Skeletal muscle tissue (tissue), 4 donors: ENCODE results near the gene PORCN. TPM values are rescaled to one million over a fixed set of nuclear protein-coding genes. Genes with fewer than 3 reads are reported as not detected.

ENCODE experiments used
- H3K27ac ChIP-seq: one replicate; pipeline ENCODE4 v1.7.0; 2013; ENCODE audit warnings: mild to moderate bottlenecking, low read depth, low read length, inconsistent platforms
- H3K27me3 ChIP-seq, 3 donors: one replicate each; pipeline ENCODE4 v1.7.0; 2013; ENCODE audit warnings: low read length in 3 of 3; ENCODE audit not compliant: control insufficient read depth in 3 of 3, insufficient read depth in 3 of 3
- H3K36me3 ChIP-seq, 3 donors: one replicate each; pipeline ENCODE4 v1.7.0; 2013; ENCODE audit warnings: low read length in 3 of 3; ENCODE audit not compliant: control insufficient read depth in 3 of 3, insufficient read depth in 3 of 3
- H3K4me1 ChIP-seq, 3 donors: one replicate each; pipeline ENCODE4 v1.7.0; 2013; ENCODE audit warnings: low read length in 3 of 3, mild to moderate bottlenecking in 3 of 3; ENCODE audit not compliant: control insufficient read depth in 3 of 3, insufficient read depth in 3 of 3
- H3K4me3 ChIP-seq, 3 donors: one replicate each; pipeline ENCODE4 v1.7.0; 2013; ENCODE audit warnings: low read length in 3 of 3
- H3K9ac ChIP-seq, 3 donors: one replicate each; pipeline ENCODE4 v1.7.0; 2013; ENCODE audit warnings: low read length in 3 of 3, mild to moderate bottlenecking in 3 of 3, moderate library complexity in 2 of 3, low read depth in 1 of 3
- H3K9me3 ChIP-seq, 3 donors: one replicate each; pipeline ENCODE4 v1.7.0; 2013; ENCODE audit warnings: low read length in 3 of 3; ENCODE audit not compliant: control insufficient read depth in 3 of 3
- total RNA-seq: library from RNA; depleted of rRNA; stranded (reverse); fragments of >200 nt; gene quantifications from one replicate; pipeline ENCODE4 v1.2.3, GENCODE V29; 2014
- donor health status: Osteomylitis.

Gene PORCN
- total RNA-seq, 1 donor from 2014 or later, result 1.0 TPM

- Histone ChIP-seq H3K27ac (no peak overlapping the region), H3K27me3 (peaks cover 0 to 4% (median 0%) of the 10 kb centered on the region in 3 donors), H3K4me3 (no peak overlapping the region), H3K9ac (no peak overlapping the region), H3K4me1 (no peaks in the 10 kb centered on the region), H3K36me3 (peaks cover 0 to 7% (median 0%) of the 10 kb centered on the region in 3 donors), H3K9me3 (no peaks in the 10 kb centered on the region)
These were observed 20.8 kb upstream of the PORCN start for GRCh38 chrX:48488034-48488433.

DNA sequence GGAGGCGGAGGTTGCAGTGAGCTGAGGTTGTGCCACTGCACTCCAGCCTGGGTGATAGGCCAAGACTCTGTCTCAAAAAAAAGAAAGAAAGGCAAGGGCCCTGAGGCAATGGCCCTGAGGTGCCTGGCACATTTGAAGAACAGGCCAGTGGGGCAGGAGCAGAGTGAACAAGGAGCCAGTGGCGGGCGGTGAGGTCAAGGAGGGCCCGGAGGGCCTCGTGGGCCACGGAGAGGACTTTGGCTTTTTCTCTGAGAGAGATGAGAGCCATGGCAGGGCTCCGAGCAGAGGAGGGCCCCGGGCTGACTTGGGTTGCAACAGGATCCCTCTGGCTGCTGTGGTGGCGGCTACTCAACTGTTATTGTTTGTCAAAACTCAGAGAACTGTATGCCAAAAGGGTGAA lies 19.5 kb upstream of the PORCN start:
- no peaks in the 10 kb centered on the region for H3K4me1 ChIP-seq
- H3K27ac ChIP-seq, result no peak overlapping the region
- no peak overlapping the region for H3K9ac ChIP-seq
- H3K4me3 ChIP-seq, result no peak overlapping the region
- H3K27me3 ChIP-seq, result peaks cover 0 to 4% (median 0%) of the 10 kb centered on the region in 3 donors
- peaks cover 0 to 5% (median 0%) of the 10 kb centered on the region in 3 donors for H3K36me3 ChIP-seq
- no peaks in the 10 kb centered on the region for H3K9me3 ChIP-seq

DNA sequence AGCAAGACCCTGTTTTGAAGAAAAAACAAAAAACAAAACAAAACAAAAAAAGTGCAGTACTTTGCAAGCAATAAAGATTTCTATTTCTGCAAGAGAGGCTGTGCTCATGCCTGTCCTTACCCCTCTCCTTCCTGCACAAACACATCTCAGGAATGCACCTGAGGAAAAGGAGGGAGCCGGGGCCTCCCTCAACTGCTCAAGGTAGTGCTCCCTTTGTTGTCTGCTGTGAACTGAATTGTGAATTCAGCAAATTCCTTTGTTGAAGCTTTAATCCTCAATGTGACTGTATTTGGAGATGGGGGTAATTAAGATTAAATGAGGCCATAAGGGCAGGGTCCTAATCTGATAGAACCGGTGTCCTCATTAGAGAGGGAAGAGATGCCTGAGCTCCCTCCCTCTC lies 18.9 kb upstream of the PORCN start:
- H3K36me3 ChIP-seq, result peaks cover 0 to 5% (median 0%) of the 10 kb centered on the region in 3 donors
- peaks cover 0 to 4% (median 0%) of the 10 kb centered on the region in 3 donors for H3K27me3 ChIP-seq
- no peak overlapping the region for H3K9ac ChIP-seq
- no peaks in the 10 kb centered on the region for H3K9me3 ChIP-seq
- H3K4me3 ChIP-seq, result no peak overlapping the region
- no peaks in the 10 kb centered on the region for H3K4me1 ChIP-seq
- H3K27ac ChIP-seq, result no peak overlapping the region

DNA sequence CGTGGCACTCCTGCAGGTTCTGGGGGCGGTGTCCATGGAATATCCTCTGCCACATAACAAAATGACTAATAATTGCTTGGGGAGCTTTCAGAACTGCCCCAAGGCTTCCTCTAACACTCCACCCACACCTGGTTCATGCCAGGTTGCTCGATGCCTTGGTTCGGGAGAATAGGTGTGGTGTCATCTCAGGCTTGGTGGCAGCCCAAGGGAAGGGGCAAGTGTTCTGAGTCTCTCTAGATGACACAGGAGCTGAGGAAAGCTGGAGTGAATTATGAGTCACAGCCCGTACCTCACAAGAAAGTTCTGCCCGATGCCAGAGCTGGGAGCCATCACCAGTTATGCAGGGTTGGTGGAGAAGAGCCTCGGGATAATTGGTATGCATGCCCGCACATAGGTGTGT lies 18.1 kb upstream of the PORCN start:
- Histone ChIP-seq H3K36me3 (peaks cover 0 to 2% (median 0%) of the 10 kb centered on the region in 3 donors), H3K27ac (no peak overlapping the region), H3K9ac (no peak overlapping the region), H3K4me1 (no peaks in the 10 kb centered on the region), H3K27me3 (peaks cover 0 to 4% (median 0%) of the 10 kb centered on the region in 3 donors), H3K4me3 (no peak overlapping the region), H3K9me3 (no peaks in the 10 kb centered on the region)

DNA sequence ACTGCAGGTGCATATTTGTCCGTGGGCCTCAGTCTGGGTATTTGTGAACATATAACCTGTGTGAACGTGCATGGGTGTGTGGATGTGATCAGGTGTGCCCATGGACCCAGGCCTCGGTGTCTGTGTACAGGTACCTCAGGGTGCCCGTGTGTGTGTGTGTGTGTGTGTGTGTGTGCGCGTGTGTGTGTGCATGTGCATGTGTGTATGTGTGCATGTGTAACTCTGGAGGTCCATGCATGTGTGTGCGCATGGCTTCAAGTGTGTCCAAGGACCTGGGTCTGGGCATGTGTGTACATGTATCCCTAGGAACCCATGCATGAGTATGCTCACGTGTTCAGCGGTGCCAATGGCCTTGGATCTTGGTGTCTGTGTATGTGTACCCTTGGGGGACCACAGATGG lies 17.0 kb upstream of the PORCN start:
- H3K4me3 ChIP-seq, result no peak overlapping the region
- no peak overlapping the region for H3K9ac ChIP-seq
- H3K36me3 ChIP-seq, result peaks cover 0 to 2% (median 0%) of the 10 kb centered on the region in 3 donors
- H3K27me3 ChIP-seq, result peaks cover 0 to 4% (median 0%) of the 10 kb centered on the region in 3 donors
- no peaks in the 10 kb centered on the region for H3K4me1 ChIP-seq
- H3K9me3 ChIP-seq, result no peaks in the 10 kb centered on the region
- no peak overlapping the region for H3K27ac ChIP-seq

GRCh38 chrX:48492293-48492910 lies 16.4 kb upstream of the PORCN start:
- Histone ChIP-seq H3K36me3 (no peaks in the 10 kb centered on the region), H3K4me3 (no peak overlapping the region), H3K9ac (no peak overlapping the region), H3K27ac (no peak overlapping the region), H3K4me1 (no peaks in the 10 kb centered on the region), H3K27me3 (peaks cover 0 to 4% (median 0%) of the 10 kb centered on the region in 3 donors), H3K9me3 (no peaks in the 10 kb centered on the region)

GRCh38 chrX:48493890-48494364 lies 14.9 kb upstream of the PORCN start:
- Histone ChIP-seq H3K27ac (no peak overlapping the region), H3K4me1 (no peaks in the 10 kb centered on the region), H3K9ac (no peak overlapping the region), H3K4me3 (no peak overlapping the region), H3K9me3 (no peaks in the 10 kb centered on the region), H3K36me3 (no peaks in the 10 kb centered on the region), H3K27me3 (peaks cover 0 to 4% (median 0%) of the 10 kb centered on the region in 3 donors)

GRCh38 chrX:48496660-48497059 lies 12.1 kb upstream of the PORCN start:
- Histone ChIP-seq H3K27ac (no peak overlapping the region), H3K9me3 (no peaks in the 10 kb centered on the region), H3K4me3 (no peak overlapping the region), H3K36me3 (no peaks in the 10 kb centered on the region), H3K27me3 (no peaks in the 10 kb centered on the region), H3K4me1 (no peaks in the 10 kb centered on the region), H3K9ac (no peak overlapping the region)

- H3K27me3 ChIP-seq, result no peaks in the 10 kb centered on the region
- no peaks in the 10 kb centered on the region for H3K9me3 ChIP-seq
- H3K36me3 ChIP-seq, result no peaks in the 10 kb centered on the region
- H3K4me1 ChIP-seq, result no peaks in the 10 kb centered on the region
- H3K4me3 ChIP-seq, result no peak overlapping the region
- no peak overlapping the region for H3K9ac ChIP-seq
- no peak overlapping the region for H3K27ac ChIP-seq
These were observed 10.9 kb upstream of the PORCN start for GRCh38 chrX:48497871-48498270.

GRCh38 chrX:48498374-48498809 lies 10.4 kb upstream of the PORCN start:
- no peaks in the 10 kb centered on the region for H3K27me3 ChIP-seq
- H3K4me3 ChIP-seq, result no peak overlapping the region
- H3K9me3 ChIP-seq, result no peaks in the 10 kb centered on the region
- no peaks in the 10 kb centered on the region for H3K36me3 ChIP-seq
- no peak overlapping the region for H3K9ac ChIP-seq
- no peak overlapping the region for H3K27ac ChIP-seq
- no peaks in the 10 kb centered on the region for H3K4me1 ChIP-seq
